Measurements from ENCODE around the gene KIF19.

KIF19 gene

GRCh38 chr17:74329378-74329777 lies 3.4 kb downstream of the KIF19 start:
- H3K27me3 ChIP-seq (ENCODE audit: insufficient read depth, low read length, poor library complexity, severe bottlenecking), result no peaks in the 10 kb centered on the region
- H3K4me1 ChIP-seq (ENCODE audit: insufficient read depth, low read length, poor library complexity, severe bottlenecking), result no peaks in the 10 kb centered on the region
- no peak overlapping the region for H3K4me2 ChIP-seq (ENCODE audit: low read depth, low read length, poor library complexity, severe bottlenecking)
- H4K20me1 ChIP-seq (ENCODE audit: insufficient read depth, low read length, poor library complexity, severe bottlenecking), result no peaks in the 10 kb centered on the region
- H3K9me3 ChIP-seq (ENCODE audit: insufficient read depth, low read depth, low read length), result no peaks in the 10 kb centered on the region
- TF ChIP-seq CTCF (conservative IDR thresholded peaks at IDR 0.05; ENCODE audit: low read length) (no peak), EZH2phosphoT487 (IDR thresholded peaks at IDR 0.05; ENCODE audit: borderline replicate concordance) (no peak)
- H3K36me3 ChIP-seq (ENCODE audit: insufficient read depth, low read length), result no peaks in the 10 kb centered on the region
- no peak overlapping the region for H3K9ac ChIP-seq (ENCODE audit: low read depth, low read length, poor library complexity, severe bottlenecking)
- no peaks in the 10 kb centered on the region for H3K9me2 ChIP-seq (replicated peaks; ENCODE audit: low read depth, low read length)
- H2AFZ ChIP-seq (ENCODE audit: low read length), result no peak overlapping the region
- H3K4me3 ChIP-seq (ENCODE audit: low read length, poor library complexity, severe bottlenecking), result no peak overlapping the region
- H3F3A ChIP-seq (ENCODE audit: low read depth), result no peaks in the 10 kb centered on the region
- no peaks in the 10 kb centered on the region for H3K79me2 ChIP-seq (ENCODE audit: insufficient read depth, low read length)

GRCh38 chr17:74330446-74330845 lies 4.4 kb downstream of the KIF19 start:
- no peaks in the 10 kb centered on the region for H3K27me3 ChIP-seq (ENCODE audit: insufficient read depth, low read length, poor library complexity, severe bottlenecking)
- H3K4me2 ChIP-seq (ENCODE audit: low read depth, low read length, poor library complexity, severe bottlenecking), result no peak overlapping the region
- no peaks in the 10 kb centered on the region for H4K20me1 ChIP-seq (ENCODE audit: insufficient read depth, low read length, poor library complexity, severe bottlenecking)
- no peak overlapping the region for H3K4me3 ChIP-seq (ENCODE audit: low read length, poor library complexity, severe bottlenecking)
- no peak overlapping the region for H3K9ac ChIP-seq (ENCODE audit: low read depth, low read length, poor library complexity, severe bottlenecking)
- TF ChIP-seq EZH2phosphoT487 (IDR thresholded peaks at IDR 0.05; ENCODE audit: borderline replicate concordance) (no peak), CTCF (conservative IDR thresholded peaks at IDR 0.05; ENCODE audit: low read length) (no peak)
- H3K79me2 ChIP-seq (ENCODE audit: insufficient read depth, low read length), result no peaks in the 10 kb centered on the region
- H3K36me3 ChIP-seq (ENCODE audit: insufficient read depth, low read length), result no peaks in the 10 kb centered on the region
- no peaks in the 10 kb centered on the region for H3K9me2 ChIP-seq (replicated peaks; ENCODE audit: low read depth, low read length)
- H3K9me3 ChIP-seq (ENCODE audit: insufficient read depth, low read depth, low read length), result no peaks in the 10 kb centered on the region
- no peaks in the 10 kb centered on the region for H3F3A ChIP-seq (ENCODE audit: low read depth)
- no peaks in the 10 kb centered on the region for H3K4me1 ChIP-seq (ENCODE audit: insufficient read depth, low read length, poor library complexity, severe bottlenecking)
- no peak overlapping the region for H2AFZ ChIP-seq (ENCODE audit: low read length)

GRCh38 chr17:74332017-74332650 lies 6.1 kb downstream of the KIF19 start:
- no peak overlapping the region for H3K9ac ChIP-seq (ENCODE audit: low read depth, low read length, poor library complexity, severe bottlenecking)

GRCh38 chr17:74332763-74333283 lies 6.8 kb downstream of the KIF19 start:
- Histone ChIP-seq H3F3A (ENCODE audit: low read depth) (no peaks in the 10 kb centered on the region), H3K9ac (ENCODE audit: low read depth, low read length, poor library complexity, severe bottlenecking) (no peak overlapping the region), H3K79me2 (ENCODE audit: insufficient read depth, low read length) (no peaks in the 10 kb centered on the region), H4K20me1 (ENCODE audit: insufficient read depth, low read length, poor library complexity, severe bottlenecking) (no peaks in the 10 kb centered on the region), H3K9me3 (ENCODE audit: insufficient read depth, low read depth, low read length) (no peaks in the 10 kb centered on the region), H3K4me2 (ENCODE audit: low read depth, low read length, poor library complexity, severe bottlenecking) (no peak overlapping the region), H3K27me3 (ENCODE audit: insufficient read depth, low read length, poor library complexity, severe bottlenecking) (no peaks in the 10 kb centered on the region), H3K4me1 (ENCODE audit: insufficient read depth, low read length, poor library complexity, severe bottlenecking) (no peaks in the 10 kb centered on the region), H3K9me2 (replicated peaks; ENCODE audit: low read depth, low read length) (no peaks in the 10 kb centered on the region), H3K36me3 (ENCODE audit: insufficient read depth, low read length) (no peaks in the 10 kb centered on the region), H3K4me3 (ENCODE audit: low read length, poor library complexity, severe bottlenecking) (no peak overlapping the region), H2AFZ (ENCODE audit: low read length) (no peak overlapping the region)
- TF ChIP-seq CTCF (conservative IDR thresholded peaks at IDR 0.05; ENCODE audit: low read length) (no peak), EZH2phosphoT487 (IDR thresholded peaks at IDR 0.05; ENCODE audit: borderline replicate concordance) (no peak)

More at GRCh38 chr17:74332017-74332650, 6.1 kb downstream of the KIF19 start:
- no peak for TF ChIP-seq EZH2phosphoT487 (IDR thresholded peaks at IDR 0.05; ENCODE audit: borderline replicate concordance)
- no peaks in the 10 kb centered on the region for H3F3A ChIP-seq (ENCODE audit: low read depth)
- H3K36me3 ChIP-seq (ENCODE audit: insufficient read depth, low read length), result no peaks in the 10 kb centered on the region
- no peaks in the 10 kb centered on the region for H3K79me2 ChIP-seq (ENCODE audit: insufficient read depth, low read length)
- H3K9me3 ChIP-seq (ENCODE audit: insufficient read depth, low read depth, low read length), result no peaks in the 10 kb centered on the region
- no peaks in the 10 kb centered on the region for H3K9me2 ChIP-seq (replicated peaks; ENCODE audit: low read depth, low read length)
- no peaks in the 10 kb centered on the region for H4K20me1 ChIP-seq (ENCODE audit: insufficient read depth, low read length, poor library complexity, severe bottlenecking)
- no peaks in the 10 kb centered on the region for H3K27me3 ChIP-seq (ENCODE audit: insufficient read depth, low read length, poor library complexity, severe bottlenecking)
- H3K4me3 ChIP-seq (ENCODE audit: low read length, poor library complexity, severe bottlenecking), result no peak overlapping the region
- H2AFZ ChIP-seq (ENCODE audit: low read length), result no peak overlapping the region
- H3K4me1 ChIP-seq (ENCODE audit: insufficient read depth, low read length, poor library complexity, severe bottlenecking), result no peaks in the 10 kb centered on the region
- no peak overlapping the region for H3K4me2 ChIP-seq (ENCODE audit: low read depth, low read length, poor library complexity, severe bottlenecking)
